ENCODE measurements around the gene ANXA6.
A peak's percentile ranks its signal among the peaks of the same experiment; 100 is the strongest.

ANXA6 gene

GRCh38 chr5:151115272-151115905, 42.2 kb downstream of the ANXA6 start:
- Histone ChIP-seq H3K36me3 (ENCODE audit: control insufficient read depth, insufficient read depth, low read length) (no peaks in the 10 kb centered on the region; the same call in 1 of the 2 replicates), H3K4me1 (ENCODE audit: control insufficient read depth, insufficient read depth, low read length) (no peaks in the 10 kb centered on the region), H3K4me3 (ENCODE audit: low read length) (no peak overlapping the region), H3K9me3 (ENCODE audit: control insufficient read depth, insufficient read depth, low read length) (no peaks in the 10 kb centered on the region), H3K27ac (ENCODE audit: low read length) (no peak overlapping the region), H3K27me3 (ENCODE audit: control insufficient read depth, insufficient read depth, low read length) (no peaks in the 10 kb centered on the region)
- peak; percentile 48 for DNase-seq (ENCODE audit: low read depth, low spot score)
- WGBS (ENCODE audit: insufficient coverage, insufficient read length) = no CpG with 5 or more reads among the region's 7 CpGs

- Histone ChIP-seq H3K27ac (ENCODE audit: low read length) (no peak overlapping the region), H3K9me3 (ENCODE audit: control insufficient read depth, insufficient read depth, low read length) (no peaks in the 10 kb centered on the region), H3K36me3 (ENCODE audit: control insufficient read depth, insufficient read depth, low read length) (peaks cover 3% of the 10 kb centered on the region; the same call in 1 of the 2 replicates), H3K4me1 (ENCODE audit: control insufficient read depth, insufficient read depth, low read length) (no peaks in the 10 kb centered on the region), H3K4me3 (ENCODE audit: low read length) (no peak overlapping the region), H3K27me3 (ENCODE audit: control insufficient read depth, insufficient read depth, low read length) (no peaks in the 10 kb centered on the region)
- no peak for DNase-seq (ENCODE audit: low read depth, low spot score)
- WGBS (ENCODE audit: insufficient coverage, insufficient read length) = no CpG with 5 or more reads among the region's 3 CpGs
Measured at GRCh38 chr5:151113651-151114050, 43.9 kb downstream of the ANXA6 start.

GRCh38 chr5:151110992-151111391, 46.6 kb downstream of the ANXA6 start:
- H3K36me3 ChIP-seq (ENCODE audit: control insufficient read depth, insufficient read depth, low read length) = peaks cover 10% of the 10 kb centered on the region; the same call in 1 of the 2 replicates

GRCh38 chr5:151110122-151110681, 47.4 kb downstream of the ANXA6 start:
- H3K27me3 ChIP-seq (ENCODE audit: control insufficient read depth, insufficient read depth, low read length) = no peaks in the 10 kb centered on the region
- DNase-seq (ENCODE audit: low read depth, low spot score) = no peak
- no peaks in the 10 kb centered on the region for H3K4me1 ChIP-seq (ENCODE audit: control insufficient read depth, insufficient read depth, low read length)
- H3K36me3 ChIP-seq (ENCODE audit: control insufficient read depth, insufficient read depth, low read length) = peaks cover 10% of the 10 kb centered on the region; the same call in 1 of the 2 replicates
- no peak overlapping the region for H3K27ac ChIP-seq (ENCODE audit: low read length)
- no CpG with 5 or more reads among the region's 11 CpGs for WGBS (ENCODE audit: insufficient coverage, insufficient read length)
- no peak overlapping the region for H3K4me3 ChIP-seq (ENCODE audit: low read length)
- H3K9me3 ChIP-seq (ENCODE audit: control insufficient read depth, insufficient read depth, low read length) = no peaks in the 10 kb centered on the region

More at GRCh38 chr5:151110992-151111391, 46.6 kb downstream of the ANXA6 start:
- Histone ChIP-seq H3K4me3 (ENCODE audit: low read length) (no peak overlapping the region), H3K4me1 (ENCODE audit: control insufficient read depth, insufficient read depth, low read length) (no peaks in the 10 kb centered on the region), H3K27ac (ENCODE audit: low read length) (no peak overlapping the region), H3K9me3 (ENCODE audit: control insufficient read depth, insufficient read depth, low read length) (no peaks in the 10 kb centered on the region), H3K27me3 (ENCODE audit: control insufficient read depth, insufficient read depth, low read length) (no peaks in the 10 kb centered on the region)
- WGBS (ENCODE audit: insufficient coverage, insufficient read length) = no CpG with 5 or more reads among the region's 3 CpGs
- no peak for DNase-seq (ENCODE audit: low read depth, low spot score)

- no peaks in the 10 kb centered on the region for H3K9me3 ChIP-seq (ENCODE audit: control insufficient read depth, insufficient read depth, low read length)
- H3K36me3 ChIP-seq (ENCODE audit: control insufficient read depth, insufficient read depth, low read length) = peaks cover 10% of the 10 kb centered on the region; the same call in 1 of the 2 replicates
- no peak overlapping the region for H3K27ac ChIP-seq (ENCODE audit: low read length)
- no CpG with 5 or more reads among the region's 8 CpGs for WGBS (ENCODE audit: insufficient coverage, insufficient read length)
- H3K4me1 ChIP-seq (ENCODE audit: control insufficient read depth, insufficient read depth, low read length) = no peaks in the 10 kb centered on the region
- no peaks in the 10 kb centered on the region for H3K27me3 ChIP-seq (ENCODE audit: control insufficient read depth, insufficient read depth, low read length)
- DNase-seq (ENCODE audit: low read depth, low spot score) = no peak
- no peak overlapping the region for H3K4me3 ChIP-seq (ENCODE audit: low read length)
Measured at GRCh38 chr5:151108566-151108965, 49.0 kb downstream of the ANXA6 start.

GRCh38 chr5:151107738-151108520, 49.6 kb downstream of the ANXA6 start:
- Histone ChIP-seq H3K27ac (ENCODE audit: low read length) (no peak overlapping the region), H3K4me3 (ENCODE audit: low read length) (no peak overlapping the region), H3K27me3 (ENCODE audit: control insufficient read depth, insufficient read depth, low read length) (no peaks in the 10 kb centered on the region), H3K9me3 (ENCODE audit: control insufficient read depth, insufficient read depth, low read length) (no peaks in the 10 kb centered on the region), H3K4me1 (ENCODE audit: control insufficient read depth, insufficient read depth, low read length) (no peaks in the 10 kb centered on the region), H3K36me3 (ENCODE audit: control insufficient read depth, insufficient read depth, low read length) (peaks cover 10% of the 10 kb centered on the region; the same call in 1 of the 2 replicates)
- WGBS (ENCODE audit: insufficient coverage, insufficient read length) = 100% methylated on average over 1 of the region's 11 CpGs
- no peak for DNase-seq (ENCODE audit: low read depth, low spot score)

GRCh38 chr5:151107084-151107483, 50.5 kb downstream of the ANXA6 start:
- no peak overlapping the region for H3K4me3 ChIP-seq (ENCODE audit: low read length)
- peaks cover 10% of the 10 kb centered on the region; the same call in 1 of the 2 replicates for H3K36me3 ChIP-seq (ENCODE audit: control insufficient read depth, insufficient read depth, low read length)
- WGBS (ENCODE audit: insufficient coverage, insufficient read length) = no CpG with 5 or more reads among the region's 7 CpGs

GRCh38 chr5:151106509-151106908, 51.1 kb downstream of the ANXA6 start:
- Histone ChIP-seq H3K27ac (ENCODE audit: low read length) (no peak overlapping the region), H3K36me3 (ENCODE audit: control insufficient read depth, insufficient read depth, low read length) (peaks cover 10% of the 10 kb centered on the region; the same call in 1 of the 2 replicates)
- WGBS (ENCODE audit: insufficient coverage, insufficient read length) = no CpG with 5 or more reads among the region's 2 CpGs

More at GRCh38 chr5:151107084-151107483, 50.5 kb downstream of the ANXA6 start:
- no peak overlapping the region for H3K27ac ChIP-seq (ENCODE audit: low read length)
- H3K4me1 ChIP-seq (ENCODE audit: control insufficient read depth, insufficient read depth, low read length) = no peaks in the 10 kb centered on the region
- no peak for DNase-seq (ENCODE audit: low read depth, low spot score)
- no peaks in the 10 kb centered on the region for H3K9me3 ChIP-seq (ENCODE audit: control insufficient read depth, insufficient read depth, low read length)
- no peaks in the 10 kb centered on the region for H3K27me3 ChIP-seq (ENCODE audit: control insufficient read depth, insufficient read depth, low read length)

GRCh38 chr5:151106043-151106442, 51.5 kb downstream of the ANXA6 start:
- no peaks in the 10 kb centered on the region; the same call in 1 of the 2 replicates for H3K4me1 ChIP-seq (ENCODE audit: control insufficient read depth, insufficient read depth, low read length)
- DNase-seq (ENCODE audit: low read depth, low spot score) = no peak
- no peak overlapping the region for H3K4me3 ChIP-seq (ENCODE audit: low read length)
- H3K9me3 ChIP-seq (ENCODE audit: control insufficient read depth, insufficient read depth, low read length) = no peaks in the 10 kb centered on the region
- no CpG with 5 or more reads among the region's 5 CpGs for WGBS (ENCODE audit: insufficient coverage, insufficient read length)
- no peaks in the 10 kb centered on the region for H3K27me3 ChIP-seq (ENCODE audit: control insufficient read depth, insufficient read depth, low read length)
- H3K27ac ChIP-seq (ENCODE audit: low read length) = no peak overlapping the region
- peaks cover 10% of the 10 kb centered on the region; the same call in 1 of the 2 replicates for H3K36me3 ChIP-seq (ENCODE audit: control insufficient read depth, insufficient read depth, low read length)

More at GRCh38 chr5:151106509-151106908, 51.1 kb downstream of the ANXA6 start:
- Histone ChIP-seq H3K4me3 (ENCODE audit: low read length) (no peak overlapping the region), H3K9me3 (ENCODE audit: control insufficient read depth, insufficient read depth, low read length) (no peaks in the 10 kb centered on the region), H3K4me1 (ENCODE audit: control insufficient read depth, insufficient read depth, low read length) (no peaks in the 10 kb centered on the region), H3K27me3 (ENCODE audit: control insufficient read depth, insufficient read depth, low read length) (no peaks in the 10 kb centered on the region)
- DNase-seq (ENCODE audit: low read depth, low spot score) = no peak

GRCh38 chr5:151105561-151105960, 52.0 kb downstream of the ANXA6 start:
- no peak overlapping the region for H3K4me3 ChIP-seq (ENCODE audit: low read length)
- no CpG with 5 or more reads among the region's 2 CpGs for WGBS (ENCODE audit: insufficient coverage, insufficient read length)

More at GRCh38 chr5:151105561-151105960, 52.0 kb downstream of the ANXA6 start:
- no peaks in the 10 kb centered on the region; the same call in 1 of the 2 replicates for H3K4me1 ChIP-seq (ENCODE audit: control insufficient read depth, insufficient read depth, low read length)
- no peak for DNase-seq (ENCODE audit: low read depth, low spot score)
- H3K27ac ChIP-seq (ENCODE audit: low read length) = no peak overlapping the region
- no peaks in the 10 kb centered on the region for H3K9me3 ChIP-seq (ENCODE audit: control insufficient read depth, insufficient read depth, low read length)
- peaks cover 10% of the 10 kb centered on the region; the same call in 1 of the 2 replicates for H3K36me3 ChIP-seq (ENCODE audit: control insufficient read depth, insufficient read depth, low read length)
- H3K27me3 ChIP-seq (ENCODE audit: control insufficient read depth, insufficient read depth, low read length) = no peaks in the 10 kb centered on the region
